ENCODE measurements around the gene GAS7. TPM values are rescaled to one million over a fixed set of nuclear protein-coding genes. Genes with fewer than 3 reads are reported as not detected.

GAS7 gene
- total and polyA plus RNA-seq, 2 donors (not counting 1 experiment from before 2014, with no cell fraction given) = 3.4 to 13.6 TPM

DNA sequence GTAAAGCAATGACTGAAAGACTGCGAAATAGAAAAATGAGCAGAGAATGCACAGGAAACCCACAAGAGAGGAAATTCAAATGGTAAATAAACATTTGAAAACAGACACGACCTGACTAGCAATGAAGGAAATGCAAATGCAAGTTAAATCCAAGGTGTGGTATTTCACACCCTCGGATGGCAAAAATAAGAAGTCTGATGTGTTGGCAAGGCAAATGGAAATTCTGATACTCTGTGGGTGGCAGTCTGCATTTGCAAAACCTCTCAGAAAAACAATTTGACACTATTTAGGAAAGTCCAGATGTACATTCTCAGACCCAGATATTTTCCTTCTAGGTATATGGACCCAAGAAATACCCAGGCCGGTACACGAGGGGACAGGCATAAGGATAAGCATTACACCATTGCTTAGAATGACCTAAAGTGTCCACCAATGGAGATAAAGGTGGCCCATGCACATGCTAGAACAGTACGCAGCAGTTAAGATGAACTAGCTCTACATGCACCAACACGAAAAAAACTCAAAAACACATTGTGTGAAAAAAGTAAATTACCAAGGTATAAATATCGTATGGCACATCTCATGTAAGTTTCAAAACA is 116.7 kb downstream of the GAS7 start:
- Mint-ChIP-seq H3K27me3 (no peaks in the 10 kb centered on the region), H3K9me3 (ENCODE audit: insufficient read depth) (peaks cover 5% of the 10 kb centered on the region), H3K27ac (no peak overlapping the region), H3K4me1 (peaks cover 19% of the 10 kb centered on the region), H3K4me3 (peak overlapping the region; percentile 2)
- CTCF ChIA-PET = no interaction called here
- Histone ChIP-seq H3K36me3 (replicated peaks in 1 of 2; ENCODE audit: control extremely low read depth in 1 of 2, control insufficient read depth in 1 of 2, extremely low read depth in 1 of 2, insufficient read depth in 2 of 2, low read length in 1 of 2) (no peaks in the 10 kb centered on the region), H3K4me3 (ENCODE audit: control extremely low read depth in 1 of 5, extremely low read depth in 1 of 5, insufficient read depth in 1 of 5, low read depth in 2 of 5, low read length in 4 of 5) (no peak overlapping the region), H4K20me1 (ENCODE audit: control insufficient read depth, insufficient read depth, low read length, poor library complexity, severe bottlenecking) (no peaks in the 10 kb centered on the region), H3K4me2 (replicated peaks; ENCODE audit: low read depth, low read length, poor library complexity, severe bottlenecking) (no peak overlapping the region), H3K9ac (ENCODE audit: low read length) (no peak overlapping the region), H3K4me1 (ENCODE audit: control insufficient read depth in 2 of 2, insufficient read depth in 2 of 2, low read length in 2 of 2) (peaks cover 6 to 16% of the 10 kb centered on the region in 2 donors), H2AFZ (ENCODE audit: insufficient read depth, low read depth, low read length, poor library complexity, severe bottlenecking) (no peak overlapping the region), H3K27me3 (replicated peaks in 1 of 4; ENCODE audit: control extremely low read depth in 1 of 4, control insufficient read depth in 3 of 4, insufficient read depth in 4 of 4, low read length in 3 of 4) (no peaks in the 10 kb centered on the region), H3K27ac (ENCODE audit: low read length in 2 of 2) (no peak overlapping the region), H3K9me3 (ENCODE audit: control extremely low read depth in 1 of 3, control insufficient read depth in 2 of 3, insufficient read depth in 1 of 3, low read length in 2 of 3) (peaks cover 1 to 27% (median 2%) of the 10 kb centered on the region in 3 donors), H3K79me2 (ENCODE audit: control insufficient read depth, insufficient read depth, low read length) (no peaks in the 10 kb centered on the region)
- intact Hi-C loops (cut with micrococcal nuclease) = no loop called here
- POLR2A ChIA-PET = no interaction called here
- DNase-seq (no peak), ATAC-seq (ENCODE audit: low read depth) (peak; percentile 17)
- TF ChIP-seq CTCF (IDR thresholded peaks at IDR 0.05) (no peak), EZH2 (IDR thresholded peaks at IDR 0.05; ENCODE audit: borderline replicate concordance, insufficient read depth, low read depth, low read length, poor library complexity, severe bottlenecking) (no peak)
- WGBS (ENCODE audit: insufficient coverage) = 78% methylated on average over 3 of the region's 8 CpGs

GRCh38 chr17:10077561-10078299 is 120.7 kb downstream of the GAS7 start:
- POLR2A ChIA-PET = interaction anchor here (0.7 kb wide), 1 partner anchor 105 kb away, joined by 3 read pairs; no protein-coding TSS in a partner anchor
- H3K27ac Mint-ChIP-seq = no peak overlapping the region
- DNase-seq = no peak

More at GRCh38 chr17:10077561-10078299, 120.7 kb downstream of the GAS7 start:
- Histone ChIP-seq H3K9ac (ENCODE audit: low read length) (no peak overlapping the region), H3K27me3 (replicated peaks in 1 of 4; ENCODE audit: control extremely low read depth in 1 of 4, control insufficient read depth in 3 of 4, insufficient read depth in 4 of 4, low read length in 3 of 4) (no peaks in the 10 kb centered on the region), H3K27ac (ENCODE audit: low read length in 2 of 2) (no peak overlapping the region), H3K36me3 (replicated peaks in 1 of 2; ENCODE audit: control extremely low read depth in 1 of 2, control insufficient read depth in 1 of 2, extremely low read depth in 1 of 2, insufficient read depth in 2 of 2, low read length in 1 of 2) (no peaks in the 10 kb centered on the region), H3K4me2 (replicated peaks; ENCODE audit: low read depth, low read length, poor library complexity, severe bottlenecking) (no peak overlapping the region), H3K4me1 (ENCODE audit: control insufficient read depth in 2 of 2, insufficient read depth in 2 of 2, low read length in 2 of 2) (peaks cover 0 to 4% of the 10 kb centered on the region in 2 donors), H2AFZ (ENCODE audit: insufficient read depth, low read depth, low read length, poor library complexity, severe bottlenecking) (no peak overlapping the region), H4K20me1 (ENCODE audit: control insufficient read depth, insufficient read depth, low read length, poor library complexity, severe bottlenecking) (no peaks in the 10 kb centered on the region), H3K4me3 (ENCODE audit: control extremely low read depth in 1 of 5, extremely low read depth in 1 of 5, insufficient read depth in 1 of 5, low read depth in 2 of 5, low read length in 4 of 5) (no peak overlapping the region), H3K9me3 (ENCODE audit: control extremely low read depth in 1 of 3, control insufficient read depth in 2 of 3, insufficient read depth in 1 of 3, low read length in 2 of 3) (no peaks in the 10 kb centered on the region), H3K79me2 (ENCODE audit: control insufficient read depth, insufficient read depth, low read length) (no peaks in the 10 kb centered on the region)
- Mint-ChIP-seq H3K4me1 (peaks cover 9% of the 10 kb centered on the region), H3K27me3 (peaks cover 1% of the 10 kb centered on the region), H3K4me3 (no peak overlapping the region), H3K9me3 (ENCODE audit: insufficient read depth) (peaks cover 5% of the 10 kb centered on the region)
- no peak for TF ChIP-seq EZH2 (IDR thresholded peaks at IDR 0.05; ENCODE audit: borderline replicate concordance, insufficient read depth, low read depth, low read length, poor library complexity, severe bottlenecking)
- no peak for TF ChIP-seq CTCF (IDR thresholded peaks at IDR 0.05)
- CTCF ChIA-PET = no interaction called here
- ATAC-seq (ENCODE audit: low read depth) = no peak
- intact Hi-C loops (cut with micrococcal nuclease) = no loop called here
- WGBS (ENCODE audit: insufficient coverage) = no CpG with 5 or more reads among the region's 4 CpGs

All from B cell (primary cell).